ENCODE data around the gene CKAP5.

DNA sequence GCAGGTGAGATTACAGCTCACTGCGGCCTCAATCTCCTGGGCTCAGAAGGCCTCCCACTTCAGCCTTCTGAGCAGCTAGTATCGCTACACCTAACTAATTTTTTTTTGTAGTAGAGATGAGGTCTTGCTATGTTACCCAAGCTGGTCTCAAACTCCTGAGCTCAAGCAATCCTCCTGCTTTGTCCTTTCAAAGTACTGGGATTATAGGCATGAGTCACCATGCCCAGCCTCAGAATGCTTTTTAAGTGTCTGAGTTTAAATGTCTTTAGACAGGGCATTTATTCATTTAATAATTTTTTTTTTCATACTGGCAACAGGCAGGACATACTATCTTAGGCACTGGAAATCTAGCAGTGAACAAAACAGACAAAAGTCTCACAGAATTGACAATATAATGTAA is 44.6 kb upstream of the CKAP5 start:
- no peak for TF ChIP-seq PATZ1 (CRISPR knock-in tag; IDR thresholded peaks at IDR 0.05; ENCODE audit: borderline replicate concordance)
- TF ChIP-seq TCF4 (CRISPR knock-in tag; IDR thresholded peaks at IDR 0.05; ENCODE audit: borderline replicate concordance): no peak
- no peak for TF ChIP-seq ZNF70 (CRISPR knock-in tag; IDR thresholded peaks at IDR 0.05)
- no peak for TF ChIP-seq TOX (CRISPR knock-in tag; IDR thresholded peaks at IDR 0.05; ENCODE audit: borderline replicate concordance)
- TF ChIP-seq, protein P1, sequence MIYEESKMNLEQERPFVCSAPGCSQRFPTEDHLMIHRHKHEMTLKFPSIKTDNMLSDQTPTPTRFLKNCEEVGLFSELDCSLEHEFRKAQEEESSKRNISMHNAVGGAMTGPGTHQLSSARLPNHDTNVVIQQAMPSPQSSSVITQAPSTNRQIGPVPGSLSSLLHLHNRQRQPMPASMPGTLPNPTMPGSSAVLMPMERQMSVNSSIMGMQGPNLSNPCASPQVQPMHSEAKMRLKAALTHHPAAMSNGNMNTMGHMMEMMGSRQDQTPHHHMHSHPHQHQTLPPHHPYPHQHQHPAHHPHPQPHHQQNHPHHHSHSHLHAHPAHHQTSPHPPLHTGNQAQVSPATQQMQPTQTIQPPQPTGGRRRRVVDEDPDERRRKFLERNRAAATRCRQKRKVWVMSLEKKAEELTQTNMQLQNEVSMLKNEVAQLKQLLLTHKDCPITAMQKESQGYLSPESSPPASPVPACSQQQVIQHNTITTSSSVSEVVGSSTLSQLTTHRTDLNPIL (CRISPR knock-in tag; IDR thresholded peaks at IDR 0.05; ENCODE audit: low read depth): no peak
- TF ChIP-seq PPARA (CRISPR knock-in tag; IDR thresholded peaks at IDR 0.05; ENCODE audit: borderline replicate concordance): no peak
- TF ChIP-seq RARB (CRISPR knock-in tag; IDR thresholded peaks at IDR 0.05): no peak
- TF ChIP-seq CSDC2 (CRISPR knock-in tag; IDR thresholded peaks at IDR 0.05): no peak
- no peak for TF ChIP-seq ARNTL (CRISPR knock-in tag; IDR thresholded peaks at IDR 0.05; ENCODE audit: borderline replicate concordance, low read depth)
- no peak for TF ChIP-seq SNAI2 (CRISPR knock-in tag; IDR thresholded peaks at IDR 0.05)
- no peak for TF ChIP-seq ZNF565 (CRISPR knock-in tag; conservative IDR thresholded peaks at IDR 0.05; ENCODE audit: low read depth)
- TF ChIP-seq, protein P2, sequence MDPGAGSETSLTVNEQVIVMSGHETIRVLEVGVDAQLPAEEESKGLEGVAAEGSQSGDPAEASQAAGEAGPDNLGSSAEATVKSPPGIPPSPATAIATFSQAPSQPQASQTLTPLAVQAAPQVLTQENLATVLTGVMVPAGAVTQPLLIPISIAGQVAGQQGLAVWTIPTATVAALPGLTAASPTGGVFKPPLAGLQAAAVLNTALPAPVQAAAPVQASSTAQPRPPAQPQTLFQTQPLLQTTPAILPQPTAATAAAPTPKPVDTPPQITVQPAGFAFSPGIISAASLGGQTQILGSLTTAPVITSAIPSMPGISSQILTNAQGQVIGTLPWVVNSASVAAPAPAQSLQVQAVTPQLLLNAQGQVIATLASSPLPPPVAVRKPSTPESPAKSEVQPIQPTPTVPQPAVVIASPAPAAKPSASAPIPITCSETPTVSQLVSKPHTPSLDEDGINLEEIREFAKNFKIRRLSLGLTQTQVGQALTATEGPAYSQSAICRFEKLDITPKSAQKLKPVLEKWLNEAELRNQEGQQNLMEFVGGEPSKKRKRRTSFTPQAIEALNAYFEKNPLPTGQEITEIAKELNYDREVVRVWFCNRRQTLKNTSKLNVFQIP (CRISPR knock-in tag; IDR thresholded peaks at IDR 0.05; ENCODE audit: borderline replicate concordance, low read depth): no peak
- no peak for TF ChIP-seq ZC3H10 (CRISPR knock-in tag; IDR thresholded peaks at IDR 0.05)
